Upper lobe of left lung (tissue), 4 donors: ENCODE data around the gene TRIP11.

Experiments
- EP300 ChIP-seq, 4 donors: sonication (generic); formaldehyde crosslinking; IDR thresholded peaks; one replicate each; pipeline ENCODE4 v1.5.1; 2017; ENCODE audit warnings: antibody characterized with exemption in 4 of 4, control low read depth in 2 of 4
- POLR2A ChIP-seq, 4 donors: fragments of 450-650 bp; IDR thresholded peaks; one replicate each; pipeline ENCODE4 v1.5.1; 2016 to 2017; ENCODE audit warnings: antibody characterized with exemption in 4 of 4, mild to moderate bottlenecking in 2 of 4
- POLR2AphosphoS5 ChIP-seq, 2 donors: sonication (generic); formaldehyde crosslinking; IDR thresholded peaks; one replicate each; pipeline ENCODE4 v1.5.1; 2017; ENCODE audit warnings: antibody characterized with exemption in 2 of 2
- TF ChIP-seq, protein P1 (sequence below), 6 experiments: fragments of 450-650 bp in 4 of 6; fragments of 200-600 bp in 2 of 6; sonication (generic) in 2 of 6; IDR thresholded peaks; one replicate each; pipeline ENCODE4 v1.5.1; 2016 to 2019; ENCODE audit warnings: antibody characterized with exemption in 6 of 6

DNA sequence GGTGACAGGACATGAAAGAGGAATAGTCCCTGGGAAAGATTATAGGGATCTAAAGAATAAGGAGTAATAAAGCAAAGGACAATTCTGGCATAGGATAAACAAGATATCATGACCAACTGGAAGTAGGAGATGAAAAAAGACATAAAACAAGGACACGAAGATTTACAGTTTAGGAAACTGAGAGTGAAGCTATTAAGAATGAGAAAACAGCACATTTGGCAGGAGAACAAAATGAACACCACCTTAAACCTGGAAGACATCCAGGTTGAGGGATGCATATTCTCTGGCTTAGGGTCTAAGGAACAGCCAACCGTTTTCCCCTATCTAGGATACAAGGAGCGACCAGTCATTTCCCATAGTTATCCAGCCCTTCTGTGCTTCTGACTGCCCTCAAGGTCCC, 1.9 kb downstream of the TRIP11 start:
- TF ChIP-seq EP300 (IDR thresholded peaks at IDR 0.05): no peak
- no peak for TF ChIP-seq POLR2AphosphoS5 (IDR thresholded peaks at IDR 0.05)
- TF ChIP-seq, protein P1, sequence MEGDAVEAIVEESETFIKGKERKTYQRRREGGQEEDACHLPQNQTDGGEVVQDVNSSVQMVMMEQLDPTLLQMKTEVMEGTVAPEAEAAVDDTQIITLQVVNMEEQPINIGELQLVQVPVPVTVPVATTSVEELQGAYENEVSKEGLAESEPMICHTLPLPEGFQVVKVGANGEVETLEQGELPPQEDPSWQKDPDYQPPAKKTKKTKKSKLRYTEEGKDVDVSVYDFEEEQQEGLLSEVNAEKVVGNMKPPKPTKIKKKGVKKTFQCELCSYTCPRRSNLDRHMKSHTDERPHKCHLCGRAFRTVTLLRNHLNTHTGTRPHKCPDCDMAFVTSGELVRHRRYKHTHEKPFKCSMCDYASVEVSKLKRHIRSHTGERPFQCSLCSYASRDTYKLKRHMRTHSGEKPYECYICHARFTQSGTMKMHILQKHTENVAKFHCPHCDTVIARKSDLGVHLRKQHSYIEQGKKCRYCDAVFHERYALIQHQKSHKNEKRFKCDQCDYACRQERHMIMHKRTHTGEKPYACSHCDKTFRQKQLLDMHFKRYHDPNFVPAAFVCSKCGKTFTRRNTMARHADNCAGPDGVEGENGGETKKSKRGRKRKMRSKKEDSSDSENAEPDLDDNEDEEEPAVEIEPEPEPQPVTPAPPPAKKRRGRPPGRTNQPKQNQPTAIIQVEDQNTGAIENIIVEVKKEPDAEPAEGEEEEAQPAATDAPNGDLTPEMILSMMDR (IDR thresholded peaks at IDR 0.05): no peak
- TF ChIP-seq POLR2A (IDR thresholded peaks at IDR 0.05): no peak
